ENCODE measurements around the gene PLXNA2. TPM values are rescaled to one million over a fixed set of nuclear protein-coding genes. Genes with fewer than 3 reads are reported as not detected.

PLXNA2 gene
- total RNA-seq, 1 donor from 2014 or later: 38.3 TPM

DNA sequence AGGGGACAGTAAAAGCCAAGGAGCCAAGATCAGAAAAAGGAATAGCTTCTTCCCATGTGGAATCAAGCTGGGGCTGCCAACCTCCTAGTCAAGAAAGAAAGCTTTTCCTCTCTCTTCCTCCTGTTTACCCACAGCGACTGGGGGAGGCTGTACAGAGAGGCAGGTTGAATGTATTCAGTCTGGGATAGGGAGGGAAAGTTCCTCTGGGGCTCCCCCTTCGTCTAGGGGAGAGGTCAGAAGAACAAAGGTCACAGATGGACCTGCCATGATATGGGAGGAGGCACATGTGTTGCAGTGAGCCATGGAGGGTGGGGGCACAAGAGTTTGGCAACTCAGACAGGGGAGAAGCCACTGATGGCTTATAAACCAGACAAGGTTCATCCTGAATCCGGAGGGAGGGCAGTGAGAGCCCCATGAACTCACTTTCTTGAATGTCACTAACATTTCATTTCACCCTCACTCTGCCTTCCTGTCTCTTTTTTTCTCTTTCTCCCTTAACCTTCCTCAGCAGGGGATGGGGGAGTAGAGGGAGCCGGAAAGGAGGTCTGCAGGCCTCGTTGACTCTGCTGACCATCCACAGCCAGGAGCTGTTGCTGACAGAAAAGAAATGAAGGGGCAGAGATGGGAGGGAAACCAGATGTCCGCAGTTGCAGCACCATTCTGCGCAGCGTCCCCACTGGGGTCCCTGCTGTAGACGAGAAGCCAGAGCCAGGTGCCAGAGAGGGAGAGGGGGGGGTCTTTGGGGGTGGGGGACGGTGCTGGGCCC lies 61.1 kb downstream of the PLXNA2 start:
- Histone ChIP-seq H3K4me3 (no peak overlapping the region), H3K9me3 (no peaks in the 10 kb centered on the region), H3K27ac (peak overlapping the region; percentile 53), H3K27me3 (no peaks in the 10 kb centered on the region), H3K36me3 (no peaks in the 10 kb centered on the region), H3K4me1 (peaks cover 46% of the 10 kb centered on the region)
- DNase-seq (ENCODE audit: extremely low spot score in 2 of 2): no peak
- TF ChIP-seq, protein P1, sequence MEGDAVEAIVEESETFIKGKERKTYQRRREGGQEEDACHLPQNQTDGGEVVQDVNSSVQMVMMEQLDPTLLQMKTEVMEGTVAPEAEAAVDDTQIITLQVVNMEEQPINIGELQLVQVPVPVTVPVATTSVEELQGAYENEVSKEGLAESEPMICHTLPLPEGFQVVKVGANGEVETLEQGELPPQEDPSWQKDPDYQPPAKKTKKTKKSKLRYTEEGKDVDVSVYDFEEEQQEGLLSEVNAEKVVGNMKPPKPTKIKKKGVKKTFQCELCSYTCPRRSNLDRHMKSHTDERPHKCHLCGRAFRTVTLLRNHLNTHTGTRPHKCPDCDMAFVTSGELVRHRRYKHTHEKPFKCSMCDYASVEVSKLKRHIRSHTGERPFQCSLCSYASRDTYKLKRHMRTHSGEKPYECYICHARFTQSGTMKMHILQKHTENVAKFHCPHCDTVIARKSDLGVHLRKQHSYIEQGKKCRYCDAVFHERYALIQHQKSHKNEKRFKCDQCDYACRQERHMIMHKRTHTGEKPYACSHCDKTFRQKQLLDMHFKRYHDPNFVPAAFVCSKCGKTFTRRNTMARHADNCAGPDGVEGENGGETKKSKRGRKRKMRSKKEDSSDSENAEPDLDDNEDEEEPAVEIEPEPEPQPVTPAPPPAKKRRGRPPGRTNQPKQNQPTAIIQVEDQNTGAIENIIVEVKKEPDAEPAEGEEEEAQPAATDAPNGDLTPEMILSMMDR (IDR thresholded peaks at IDR 0.05): no peak
- no peak for TF ChIP-seq POLR2AphosphoS5 (IDR thresholded peaks at IDR 0.05; ENCODE audit: insufficient read depth in 1 of 2, low read depth in 1 of 2)
- TF ChIP-seq POLR2A (IDR thresholded peaks at IDR 0.05): no peak
- intact Hi-C loops (cut with DNase I): no loop called here

DNA sequence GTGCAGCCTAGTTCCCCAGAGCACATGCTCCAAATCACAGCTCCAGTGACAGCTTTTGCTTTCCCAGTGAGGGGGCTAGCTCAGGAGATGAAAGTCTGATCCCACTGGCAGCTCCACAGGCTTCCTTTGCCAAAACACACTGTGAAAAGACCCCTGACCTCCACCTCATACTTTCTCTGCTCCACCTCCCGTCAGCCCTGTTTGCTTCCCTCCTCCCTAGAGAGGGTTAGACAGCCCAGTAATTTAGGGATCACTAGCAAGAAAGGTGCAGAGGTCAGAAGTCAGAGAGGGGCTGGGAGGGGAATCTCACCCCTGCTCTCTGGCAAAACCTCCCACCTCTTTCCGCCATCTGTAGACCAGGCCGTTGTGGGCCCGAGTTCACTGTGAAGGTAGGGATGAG lies 62.8 kb downstream of the PLXNA2 start:
- H3K4me1 ChIP-seq: peaks cover 46% of the 10 kb centered on the region
- H3K27me3 ChIP-seq: no peaks in the 10 kb centered on the region
- DNase-seq (ENCODE audit: extremely low spot score in 2 of 2): no peak
- intact Hi-C loops (cut with DNase I): no loop called here
- no peak overlapping the region for H3K27ac ChIP-seq
- TF ChIP-seq, protein P1 (IDR thresholded peaks at IDR 0.05): no peak
- TF ChIP-seq POLR2AphosphoS5 (IDR thresholded peaks at IDR 0.05; ENCODE audit: insufficient read depth in 1 of 2, low read depth in 1 of 2) (no peak), POLR2A (IDR thresholded peaks at IDR 0.05) (no peak)
- H3K36me3 ChIP-seq: no peaks in the 10 kb centered on the region
- H3K4me3 ChIP-seq: no peak overlapping the region
- no peaks in the 10 kb centered on the region for H3K9me3 ChIP-seq

DNA sequence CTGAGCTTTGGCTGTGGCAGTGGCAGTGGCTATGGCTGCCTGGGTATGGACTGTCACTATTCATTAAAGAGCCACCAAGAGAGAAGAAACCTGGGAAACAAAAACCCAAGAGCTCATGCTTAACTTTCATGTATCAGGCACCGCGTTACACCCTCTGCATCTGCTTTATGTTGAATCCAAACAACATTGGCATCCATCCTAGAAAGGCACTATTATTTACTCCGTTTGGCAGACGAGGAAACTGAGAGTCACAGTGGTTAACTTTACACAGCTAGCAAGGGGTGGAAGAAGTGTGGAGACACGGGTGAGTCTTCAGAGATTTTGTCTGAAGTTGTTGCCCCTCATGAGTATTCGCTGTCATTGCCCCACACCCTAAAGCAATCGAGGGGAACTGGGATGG lies 63.8 kb downstream of the PLXNA2 start:
- intact Hi-C loops (cut with DNase I): no loop called here
- Histone ChIP-seq H3K36me3 (no peaks in the 10 kb centered on the region), H3K27ac (no peak overlapping the region)

DNA sequence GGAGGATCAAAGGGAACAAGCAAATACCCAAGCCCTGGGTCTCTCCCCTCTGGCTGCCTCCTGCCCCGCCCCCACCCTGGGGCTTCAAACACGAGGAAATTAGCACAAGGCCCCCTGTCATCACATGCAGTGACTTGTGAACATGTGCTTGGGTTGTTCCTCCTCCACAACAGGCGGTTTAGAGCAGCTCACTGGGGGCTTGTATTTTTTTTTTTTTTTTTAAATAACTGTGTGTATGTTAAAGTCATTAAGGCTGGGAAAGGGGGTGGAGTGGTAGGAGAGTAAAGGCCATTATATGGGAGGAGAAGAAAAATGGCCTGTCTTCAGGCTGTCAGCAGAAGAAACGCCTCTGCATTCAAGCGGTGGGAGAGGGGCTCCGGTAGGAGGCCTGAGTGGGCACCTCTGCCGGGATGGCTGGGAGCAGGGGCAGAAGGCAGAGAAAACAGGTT lies 64.2 kb downstream of the PLXNA2 start:
- Histone ChIP-seq H3K4me3 (no peak overlapping the region), H3K9me3 (no peaks in the 10 kb centered on the region), H3K4me1 (peaks cover 34% of the 10 kb centered on the region), H3K36me3 (no peaks in the 10 kb centered on the region), H3K27me3 (no peaks in the 10 kb centered on the region), H3K27ac (no peak overlapping the region)
- no peak for DNase-seq (ENCODE audit: extremely low spot score in 2 of 2)
- TF ChIP-seq, protein P1 (IDR thresholded peaks at IDR 0.05): no peak
- TF ChIP-seq POLR2AphosphoS5 (IDR thresholded peaks at IDR 0.05; ENCODE audit: insufficient read depth in 1 of 2, low read depth in 1 of 2) (no peak), POLR2A (IDR thresholded peaks at IDR 0.05) (no peak)
- intact Hi-C loops (cut with DNase I): no loop called here

More for the DNA sequence above, 63.8 kb downstream of the PLXNA2 start:
- DNase-seq (ENCODE audit: extremely low spot score in 2 of 2): no peak
- TF ChIP-seq POLR2A (IDR thresholded peaks at IDR 0.05): no peak
- TF ChIP-seq POLR2AphosphoS5 (IDR thresholded peaks at IDR 0.05; ENCODE audit: insufficient read depth in 1 of 2, low read depth in 1 of 2): no peak
- TF ChIP-seq, protein P1 (IDR thresholded peaks at IDR 0.05): no peak
- no peaks in the 10 kb centered on the region for H3K9me3 ChIP-seq
- H3K4me1 ChIP-seq: peaks cover 39% of the 10 kb centered on the region
- no peaks in the 10 kb centered on the region for H3K27me3 ChIP-seq
- H3K4me3 ChIP-seq: no peak overlapping the region

DNA sequence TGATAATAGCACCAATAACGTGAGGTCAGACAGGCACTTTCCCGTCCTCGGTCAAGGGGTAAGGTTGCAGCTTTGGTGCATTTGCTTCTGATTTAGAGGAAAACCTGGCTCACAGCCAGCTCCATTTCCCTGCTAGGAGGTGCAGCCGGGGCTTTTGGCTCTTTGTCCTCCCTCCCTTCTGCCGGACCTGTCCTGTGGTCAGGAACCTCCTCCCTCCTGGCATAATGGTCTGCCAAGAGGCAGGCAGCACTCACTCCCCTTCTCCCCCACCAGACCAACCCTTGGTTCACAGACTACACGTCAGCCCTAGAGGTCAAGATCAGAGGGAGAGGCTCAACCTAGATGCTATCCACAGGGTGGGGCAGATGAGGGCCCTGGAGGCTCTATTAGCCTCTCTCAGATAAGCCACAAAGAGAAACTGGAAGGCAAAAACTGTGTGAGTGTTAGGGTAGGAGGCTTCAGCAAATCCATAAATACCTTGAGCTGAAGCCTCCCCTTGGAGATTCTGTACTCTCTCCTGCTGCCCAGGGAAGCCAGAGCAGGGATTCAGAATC lies 64.8 kb downstream of the PLXNA2 start:
- no peak for DNase-seq (ENCODE audit: extremely low spot score in 2 of 2)
- H3K27ac ChIP-seq: no peak overlapping the region
- intact Hi-C loops (cut with DNase I): no loop called here
- TF ChIP-seq POLR2AphosphoS5 (IDR thresholded peaks at IDR 0.05; ENCODE audit: insufficient read depth in 1 of 2, low read depth in 1 of 2): no peak
- TF ChIP-seq POLR2A (IDR thresholded peaks at IDR 0.05): no peak
- TF ChIP-seq, protein P1 (IDR thresholded peaks at IDR 0.05): no peak
- peaks cover 29% of the 10 kb centered on the region for H3K4me1 ChIP-seq
- H3K4me3 ChIP-seq: no peak overlapping the region
- no peaks in the 10 kb centered on the region for H3K9me3 ChIP-seq
- no peaks in the 10 kb centered on the region for H3K27me3 ChIP-seq
- H3K36me3 ChIP-seq: no peaks in the 10 kb centered on the region

Measured in vagina (tissue), 2 donors.